ENCODE measurements around the gene FKBP5. TPM values are rescaled to one million over a fixed set of nuclear protein-coding genes. Genes with fewer than 3 reads are reported as not detected.

Gene FKBP5
- polyA plus RNA-seq, 2 of the 4 experiments (the other 2 are of a cell fraction), result 8.4 to 11.7 TPM

- no peak for TF ChIP-seq MAZ (IDR thresholded peaks at IDR 0.05; ENCODE audit: borderline replicate concordance, low read depth, low read length)
These were observed 86.4 kb downstream of the FKBP5 start (continued) for GRCh38 chr6:35602133-35602946.

GRCh38 chr6:35601331-35602132, 87.2 kb downstream of the FKBP5 start:
- H3K4me3 ChIP-seq, result peak overlapping the region; percentile 22; the same call in 2 of the 3 replicates
- FAIRE-seq, result no peak
- TF ChIP-seq HDAC2 (IDR thresholded peaks at IDR 0.05) (no peak), FOXS1 (CRISPR knock-in tag; IDR thresholded peaks at IDR 0.05) (no peak), MYC (IDR thresholded peaks at IDR 0.05; ENCODE audit: borderline replicate concordance, low read length) (no peak), JUN (IDR thresholded peaks at IDR 0.05) (0 out of 5 replicates have a peak, but pooled peaks have one; percentile 19 to 25), PBX3 (IDR thresholded peaks at IDR 0.05) (no peak), GATA3 (IDR thresholded peaks at IDR 0.05; ENCODE audit: borderline replicate concordance) (no peak), ZSCAN20 (CRISPR knock-in tag; IDR thresholded peaks at IDR 0.05) (no peak), ATOH8 (CRISPR knock-in tag; IDR thresholded peaks at IDR 0.05; ENCODE audit: low read depth) (no peak), JUNB (IDR thresholded peaks at IDR 0.05) (0 out of 2 replicates have a peak, but pooled peaks have one; percentile 44), PHF8 (IDR thresholded peaks at IDR 0.05; ENCODE audit: borderline replicate concordance, low read depth) (no peak), KDM5A (IDR thresholded peaks at IDR 0.05) (no peak), RFX5 (IDR thresholded peaks at IDR 0.05) (no peak), RARB (CRISPR knock-in tag; IDR thresholded peaks at IDR 0.05) (no peak), NR3C1 (IDR thresholded peaks at IDR 0.05) (no peak; the same call in 2 of the 3 replicates), HOXA7 (CRISPR knock-in tag; IDR thresholded peaks at IDR 0.05) (no peak), CBX8 (IDR thresholded peaks at IDR 0.05) (no peak), EP300 (IDR thresholded peaks at IDR 0.05) (0 out of 5 replicates have a peak, but pooled peaks of 1 of the 2 experiments have one; percentile 33), HES2 (IDR thresholded peaks at IDR 0.05) (no peak), NPAS2 (CRISPR knock-in tag; IDR thresholded peaks at IDR 0.05; ENCODE audit: borderline replicate concordance) (no peak), FOSL2 (IDR thresholded peaks at IDR 0.05) (no peak), FOSL2 (CRISPR knock-in tag; IDR thresholded peaks at IDR 0.05) (peak; percentile 48), E2F6 (IDR thresholded peaks at IDR 0.05; ENCODE audit: borderline replicate concordance, low read depth) (no peak), BHLHE40 (IDR thresholded peaks at IDR 0.05; ENCODE audit: low read depth, low read length) (no peak), RCOR1 (IDR thresholded peaks at IDR 0.05; ENCODE audit: low read depth, low read length) (no peak), CEBPB (IDR thresholded peaks at IDR 0.05) (0 out of 4 replicates have a peak, but pooled peaks of 1 of the 2 experiments have one; percentile 40), BCL3 (IDR thresholded peaks at IDR 0.05) (0 out of 3 replicates have a peak, but pooled peaks have one; percentile 37), POLR2A (IDR thresholded peaks at IDR 0.05; ENCODE audit: low read length) (no peak), CHD2 (IDR thresholded peaks at IDR 0.05; ENCODE audit: low read length, partially characterized antibody) (no peak), HEYL (CRISPR knock-in tag; IDR thresholded peaks at IDR 0.05) (no peak), SMC3 (IDR thresholded peaks at IDR 0.05) (no peak), ZC3H11A (IDR thresholded peaks at IDR 0.05) (no peak)

More at GRCh38 chr6:35601331-35602132, 87.2 kb downstream of the FKBP5 start:
- POLR2A ChIA-PET, result no interaction called here
- peak overlapping the region; percentile 90 for H3K4me2 ChIP-seq
- no peaks in the 10 kb centered on the region for H3K9me3 ChIP-seq
- CTCF ChIA-PET, result interaction anchor here (0.9 to 2.1 kb wide), 6 partner anchors 11 to 137 kb away, joined by 3 to 7 read pairs (median 5); no protein-coding TSS in a partner anchor
- DNase-seq (ENCODE audit: low read depth in 1 of 2, low spot score in 1 of 2), result peak; percentile 47 to 51
- ATAC-seq, result peak; percentile 87 to 89
- H3K4me1 ChIP-seq, result peaks cover 47% of the 10 kb centered on the region
- peak overlapping the region; percentile 77 to 81 for H3K27ac ChIP-seq
- WGBS (ENCODE audit: missing lambda C conversion rate), result 4% methylated on average over 8 of the region's 8 CpGs
